Mesendoderm (in vitro differentiated cells): ENCODE data around the gene RASA2.

Experiments
- DNase-seq: peaks from one replicate; pipeline ENCODE4 v3.0.0; 2013
- H2AK5ac ChIP-seq: 2 replicates; pipeline ENCODE4 v1.6.1; 2013; ENCODE audit warnings: low read length, inconsistent platforms
- H2BK120ac ChIP-seq: 2 replicates; pipeline ENCODE4 v1.6.1; 2013; ENCODE audit warnings: low read depth, mild to moderate bottlenecking, low read length, moderate library complexity, mixed read lengths
- H2BK15ac ChIP-seq: replicated peaks from 2 replicates; pipeline ENCODE4 v1.6.1; 2013; ENCODE audit warnings: low read depth, mild to moderate bottlenecking, moderate library complexity
- H2BK5ac ChIP-seq: 2 replicates; pipeline ENCODE4 v1.6.1; 2013; ENCODE audit warnings: low read length, inconsistent platforms
- H3K18ac ChIP-seq: 2 replicates; pipeline ENCODE4 v1.6.1; 2013; ENCODE audit warnings: mild to moderate bottlenecking, low read length, mixed read lengths
- H3K23ac ChIP-seq: one replicate; pipeline ENCODE4 v1.6.1; 2013; ENCODE audit warnings: low read length
- H3K27ac ChIP-seq: 2 replicates; pipeline ENCODE4 v1.5.1; 2013; ENCODE audit warnings: low read depth, mild to moderate bottlenecking, inconsistent platforms, low read length, moderate library complexity
- H3K27me3 ChIP-seq: 2 replicates; pipeline ENCODE4 v1.6.1; 2013; ENCODE audit warnings: low read length, control low read depth, mild to moderate bottlenecking, inconsistent platforms; ENCODE audit not compliant: insufficient read depth, poor library complexity
- H3K36me3 ChIP-seq: 2 replicates; pipeline ENCODE4 v1.6.1; 2013; ENCODE audit warnings: low read length, inconsistent platforms; ENCODE audit not compliant: control insufficient read depth, insufficient read depth
- H3K4ac ChIP-seq: one replicate; pipeline ENCODE4 v1.6.1; 2013; ENCODE audit warnings: low read depth, mild to moderate bottlenecking, low read length, moderate library complexity
- H3K4me1 ChIP-seq: 2 replicates; pipeline ENCODE4 v1.6.1; 2013; ENCODE audit warnings: low read depth, low read length, inconsistent platforms; ENCODE audit not compliant: control insufficient read depth
- H3K4me2 ChIP-seq: 2 replicates; pipeline ENCODE4 v1.6.1; 2013; ENCODE audit warnings: low read length
- H3K4me3 ChIP-seq: 2 replicates; pipeline ENCODE4 v1.5.1; 2013; ENCODE audit warnings: mild to moderate bottlenecking, low read length
- H3K56ac ChIP-seq: one replicate; pipeline ENCODE4 v1.6.1; 2013; ENCODE audit warnings: low read length
- H3K79me1 ChIP-seq: 2 replicates; pipeline ENCODE4 v1.6.1; 2013; ENCODE audit warnings: low read length, inconsistent platforms
- H3K79me2 ChIP-seq: 2 replicates; pipeline ENCODE4 v1.6.1; 2013; ENCODE audit warnings: mild to moderate bottlenecking, low read length; ENCODE audit not compliant: control insufficient read depth, insufficient read depth
- H3K9ac ChIP-seq: 2 replicates; pipeline ENCODE4 v1.6.1; 2013; ENCODE audit warnings: low read length, inconsistent platforms
- H4K5ac ChIP-seq: one replicate; pipeline ENCODE4 v1.6.1; 2013; ENCODE audit warnings: low read length
- H4K8ac ChIP-seq: one replicate; pipeline ENCODE4 v1.6.1; 2013; ENCODE audit warnings: low read depth, mild to moderate bottlenecking, control low read depth, low read length, moderate library complexity
- WGBS: extraction: QIAGEN DNeasy Blood & Tissue Kit; methylation state at CpG from one replicate; pipeline ENCODE4 v1.1.7; 2013; ENCODE audit warnings: low lambda C conversion rate, missing lambda C conversion rate; ENCODE audit not compliant: insufficient coverage; ENCODE audit errors: extremely low coverage; 5-methylcytosine and 5-hydroxymethylcytosine counted together

RASA2 gene

GRCh38 chr3:141514382-141514781 is 27.6 kb downstream of the RASA2 start:
- H3K4ac ChIP-seq, result no peak overlapping the region
- H3K23ac ChIP-seq, result no peak overlapping the region
- H3K9ac ChIP-seq, result no peak overlapping the region
- no peaks in the 10 kb centered on the region for H3K36me3 ChIP-seq
- no peak overlapping the region for H2BK120ac ChIP-seq
- H2AK5ac ChIP-seq, result no peak overlapping the region
- DNase-seq, result no peak
- H3K27me3 ChIP-seq, result no peaks in the 10 kb centered on the region
- H4K8ac ChIP-seq, result no peak overlapping the region
- H3K4me3 ChIP-seq, result no peak overlapping the region
- no peak overlapping the region for H2BK15ac ChIP-seq
- H3K27ac ChIP-seq, result no peak overlapping the region
- no peak overlapping the region for H3K56ac ChIP-seq
- no peak overlapping the region for H3K18ac ChIP-seq
- no peak overlapping the region for H2BK5ac ChIP-seq
- H3K4me2 ChIP-seq, result no peak overlapping the region
- no peak overlapping the region for H4K5ac ChIP-seq
- no peaks in the 10 kb centered on the region for H3K79me2 ChIP-seq
- no peaks in the 10 kb centered on the region for H3K4me1 ChIP-seq
- peaks cover 2% of the 10 kb centered on the region for H3K79me1 ChIP-seq

- H3K9ac ChIP-seq, result no peak overlapping the region
- no peaks in the 10 kb centered on the region for H3K79me2 ChIP-seq
- H3K4ac ChIP-seq, result no peak overlapping the region
- no peak overlapping the region for H3K4me3 ChIP-seq
- H3K23ac ChIP-seq, result no peak overlapping the region
- H2BK15ac ChIP-seq, result no peak overlapping the region
- H3K4me2 ChIP-seq, result no peak overlapping the region
- no peak overlapping the region for H2BK5ac ChIP-seq
- no peak overlapping the region for H3K56ac ChIP-seq
- no peaks in the 10 kb centered on the region for H3K36me3 ChIP-seq
- no CpG with 5 or more reads among the region's 3 CpGs for WGBS
- H4K5ac ChIP-seq, result no peak overlapping the region
- no peak overlapping the region for H4K8ac ChIP-seq
- no peak overlapping the region for H2BK120ac ChIP-seq
- no peaks in the 10 kb centered on the region for H3K4me1 ChIP-seq
- no peak for DNase-seq
- no peaks in the 10 kb centered on the region for H3K79me1 ChIP-seq
- H3K27me3 ChIP-seq, result no peaks in the 10 kb centered on the region
- H3K18ac ChIP-seq, result no peak overlapping the region
- no peak overlapping the region for H2AK5ac ChIP-seq
- H3K27ac ChIP-seq, result no peak overlapping the region
Observed at GRCh38 chr3:141519587-141519986, 32.8 kb downstream of the RASA2 start.

GRCh38 chr3:141521781-141522180 is 35.0 kb downstream of the RASA2 start:
- H3K23ac ChIP-seq, result no peak overlapping the region
- H3K36me3 ChIP-seq, result no peaks in the 10 kb centered on the region
- no peak overlapping the region for H3K9ac ChIP-seq
- H4K8ac ChIP-seq, result no peak overlapping the region
- no peaks in the 10 kb centered on the region for H3K79me1 ChIP-seq
- H3K27me3 ChIP-seq, result no peaks in the 10 kb centered on the region
- no peak overlapping the region for H3K56ac ChIP-seq
- no peak overlapping the region for H2BK5ac ChIP-seq
- no peaks in the 10 kb centered on the region for H3K79me2 ChIP-seq
- H2BK15ac ChIP-seq, result no peak overlapping the region
- no peak overlapping the region for H2BK120ac ChIP-seq
- H4K5ac ChIP-seq, result no peak overlapping the region
- no peak overlapping the region for H2AK5ac ChIP-seq
- H3K4me3 ChIP-seq, result no peak overlapping the region
- H3K4me1 ChIP-seq, result no peaks in the 10 kb centered on the region
- H3K27ac ChIP-seq, result no peak overlapping the region
- no peak overlapping the region for H3K4ac ChIP-seq
- H3K18ac ChIP-seq, result no peak overlapping the region
- H3K4me2 ChIP-seq, result no peak overlapping the region
- DNase-seq, result no peak

GRCh38 chr3:141523615-141524375 is 37.0 kb downstream of the RASA2 start:
- no peak overlapping the region for H3K56ac ChIP-seq
- H3K4me1 ChIP-seq, result no peaks in the 10 kb centered on the region
- no peak overlapping the region for H3K4ac ChIP-seq
- H3K27ac ChIP-seq, result no peak overlapping the region
- no peak overlapping the region for H2BK15ac ChIP-seq
- H2BK5ac ChIP-seq, result no peak overlapping the region
- DNase-seq, result no peak
- no peak overlapping the region for H3K9ac ChIP-seq
- H3K23ac ChIP-seq, result no peak overlapping the region
- H3K36me3 ChIP-seq, result no peaks in the 10 kb centered on the region
- no peaks in the 10 kb centered on the region for H3K79me2 ChIP-seq
- H2BK120ac ChIP-seq, result no peak overlapping the region
- H3K4me2 ChIP-seq, result no peak overlapping the region
- no peaks in the 10 kb centered on the region for H3K27me3 ChIP-seq
- H3K4me3 ChIP-seq, result no peak overlapping the region
- no CpG with 5 or more reads among the region's 4 CpGs for WGBS
- H3K18ac ChIP-seq, result no peak overlapping the region
- H3K79me1 ChIP-seq, result no peaks in the 10 kb centered on the region
- H4K5ac ChIP-seq, result no peak overlapping the region
- no peak overlapping the region for H4K8ac ChIP-seq
- H2AK5ac ChIP-seq, result no peak overlapping the region

- no CpG with 5 or more reads among the region's 1 CpG for WGBS
- Histone ChIP-seq H3K4me2 (no peak overlapping the region), H3K79me2 (no peaks in the 10 kb centered on the region), H3K27me3 (no peaks in the 10 kb centered on the region), H4K8ac (no peak overlapping the region), H2BK15ac (no peak overlapping the region), H2AK5ac (no peak overlapping the region), H3K23ac (no peak overlapping the region), H2BK5ac (no peak overlapping the region), H3K56ac (no peak overlapping the region), H4K5ac (no peak overlapping the region), H2BK120ac (no peak overlapping the region), H3K4me3 (no peak overlapping the region), H3K36me3 (no peaks in the 10 kb centered on the region), H3K79me1 (no peaks in the 10 kb centered on the region), H3K18ac (no peak overlapping the region), H3K4ac (no peak overlapping the region), H3K9ac (no peak overlapping the region), H3K4me1 (no peaks in the 10 kb centered on the region), H3K27ac (no peak overlapping the region)
- no peak for DNase-seq
Observed at GRCh38 chr3:141524988-141525387, 38.2 kb downstream of the RASA2 start.

GRCh38 chr3:141525814-141526213 is 39.0 kb downstream of the RASA2 start:
- Histone ChIP-seq H4K5ac (no peak overlapping the region), H3K79me2 (no peaks in the 10 kb centered on the region)
- no CpG with 5 or more reads among the region's 2 CpGs for WGBS

More at GRCh38 chr3:141525814-141526213, 39.0 kb downstream of the RASA2 start:
- H3K79me1 ChIP-seq, result no peaks in the 10 kb centered on the region
- H2AK5ac ChIP-seq, result no peak overlapping the region
- no peak overlapping the region for H3K18ac ChIP-seq
- no peaks in the 10 kb centered on the region for H3K4me1 ChIP-seq
- no peak overlapping the region for H2BK120ac ChIP-seq
- H2BK5ac ChIP-seq, result no peak overlapping the region
- no peak overlapping the region for H2BK15ac ChIP-seq
- no peaks in the 10 kb centered on the region for H3K27me3 ChIP-seq
- H3K4ac ChIP-seq, result no peak overlapping the region
- H3K4me2 ChIP-seq, result no peak overlapping the region
- H3K4me3 ChIP-seq, result no peak overlapping the region
- H4K8ac ChIP-seq, result no peak overlapping the region
- no peak overlapping the region for H3K9ac ChIP-seq
- H3K56ac ChIP-seq, result no peak overlapping the region
- no peak overlapping the region for H3K27ac ChIP-seq
- H3K23ac ChIP-seq, result no peak overlapping the region
- H3K36me3 ChIP-seq, result no peaks in the 10 kb centered on the region
- DNase-seq, result no peak
